Trophoblast cell (in vitro differentiated cells and primary cell): ENCODE data around the gene EMID1.

ENCODE experiments used
- DNase-seq, 2 donors: peaks; one replicate each; pipeline ENCODE4 v3.0.0-alpha.2; 2016
- H2AFZ ChIP-seq: 2 replicates; pipeline ENCODE4 v1.6.1; 2013; ENCODE audit warnings: low read length, moderate library complexity, mild to moderate bottlenecking; ENCODE audit not compliant: insufficient read depth, poor library complexity
- H2AK5ac ChIP-seq: 2 replicates; pipeline ENCODE4 v1.6.1; 2013; ENCODE audit warnings: mild to moderate bottlenecking, low read length
- H2BK120ac ChIP-seq: 2 replicates; pipeline ENCODE4 v1.6.1; 2013; ENCODE audit warnings: low read length, mild to moderate bottlenecking, moderate library complexity; ENCODE audit not compliant: insufficient read depth, poor library complexity
- H2BK12ac ChIP-seq: 2 replicates; pipeline ENCODE4 v1.6.1; 2013; ENCODE audit warnings: mild to moderate bottlenecking, low read length, moderate library complexity
- H2BK5ac ChIP-seq: 2 replicates; pipeline ENCODE4 v1.6.1; 2013; ENCODE audit warnings: low read length, low read depth, moderate library complexity, mild to moderate bottlenecking; ENCODE audit not compliant: poor library complexity
- H3K14ac ChIP-seq: 2 replicates; pipeline ENCODE4 v1.6.1; 2013; ENCODE audit warnings: mild to moderate bottlenecking, low read length
- H3K18ac ChIP-seq: 2 replicates; pipeline ENCODE4 v1.6.1; 2013; ENCODE audit warnings: mild to moderate bottlenecking, low read length
- H3K23ac ChIP-seq: 2 replicates; pipeline ENCODE4 v1.6.1; 2013; ENCODE audit warnings: low read length
- H3K27ac ChIP-seq: 2 replicates; pipeline ENCODE4 v1.5.1; 2013; ENCODE audit warnings: low read depth, mild to moderate bottlenecking, inconsistent platforms, low read length, moderate library complexity
- H3K27me3 ChIP-seq: 2 replicates; pipeline ENCODE4 v1.6.1; 2013; ENCODE audit warnings: inconsistent platforms, mild to moderate bottlenecking, low read length, moderate library complexity; ENCODE audit not compliant: insufficient read depth
- H3K36me3 ChIP-seq, 2 experiments: 1 replicate in 1 of 2; 2 replicates in 1 of 2; pipeline ENCODE4 v1.6.1; 2013; ENCODE audit warnings: low read length in 2 of 2, mild to moderate bottlenecking in 2 of 2, moderate library complexity in 1 of 2; ENCODE audit not compliant: insufficient read depth in 2 of 2, control insufficient read depth in 1 of 2
- H3K4ac ChIP-seq: 2 replicates; pipeline ENCODE4 v1.6.1; 2013; ENCODE audit warnings: low read depth, mild to moderate bottlenecking, low read length, moderate library complexity
- H3K4me1 ChIP-seq, 2 experiments: 1 replicate in 1 of 2; 2 replicates in 1 of 2; pipeline ENCODE4 v1.6.1; 2013; ENCODE audit warnings: low read length in 2 of 2, mild to moderate bottlenecking in 2 of 2, moderate library complexity in 1 of 2; ENCODE audit not compliant: insufficient read depth in 2 of 2, control insufficient read depth in 1 of 2
- H3K4me2 ChIP-seq: 2 replicates; pipeline ENCODE4 v1.6.1; 2013; ENCODE audit warnings: inconsistent platforms, mild to moderate bottlenecking, low read length, moderate library complexity
- H3K4me3 ChIP-seq: 2 replicates; pipeline ENCODE4 v1.5.1; 2013; ENCODE audit warnings: mild to moderate bottlenecking, low read depth, low read length, inconsistent platforms
- H3K79me1 ChIP-seq: one replicate; pipeline ENCODE4 v1.6.1; 2013; ENCODE audit warnings: low read length
- H3K79me2 ChIP-seq: 2 replicates; pipeline ENCODE4 v1.6.1; 2013; ENCODE audit warnings: low read length, mild to moderate bottlenecking; ENCODE audit not compliant: control insufficient read depth, insufficient read depth, poor library complexity
- H3K9ac ChIP-seq: 2 replicates; pipeline ENCODE4 v1.6.1; 2013; ENCODE audit warnings: mild to moderate bottlenecking, low read length
- H3K9me3 ChIP-seq: 2 replicates; pipeline ENCODE4 v1.6.1; 2013; ENCODE audit warnings: low read depth, mild to moderate bottlenecking, control low read depth, inconsistent platforms, low read length; ENCODE audit not compliant: insufficient read depth
- H4K12ac ChIP-seq: 2 replicates; pipeline ENCODE4 v1.6.1; 2013; ENCODE audit warnings: low read depth, mild to moderate bottlenecking, low read length, moderate library complexity
- H4K8ac ChIP-seq: 2 replicates; pipeline ENCODE4 v1.6.1; 2013; ENCODE audit warnings: low read depth, mild to moderate bottlenecking, low read length, moderate library complexity
- H4K91ac ChIP-seq: one replicate; pipeline ENCODE4 v1.6.1; 2013; ENCODE audit warnings: low read depth, mild to moderate bottlenecking, low read length, moderate library complexity
- WGBS: extraction: QIAGEN DNeasy Blood & Tissue Kit; methylation state at CpG from one replicate; pipeline ENCODE4 v1.1.7; 2013; ENCODE audit warnings: missing lambda C conversion rate; ENCODE audit not compliant: insufficient read length, insufficient coverage; ENCODE audit errors: extremely low coverage; 5-methylcytosine and 5-hydroxymethylcytosine counted together

Gene EMID1

DNA sequence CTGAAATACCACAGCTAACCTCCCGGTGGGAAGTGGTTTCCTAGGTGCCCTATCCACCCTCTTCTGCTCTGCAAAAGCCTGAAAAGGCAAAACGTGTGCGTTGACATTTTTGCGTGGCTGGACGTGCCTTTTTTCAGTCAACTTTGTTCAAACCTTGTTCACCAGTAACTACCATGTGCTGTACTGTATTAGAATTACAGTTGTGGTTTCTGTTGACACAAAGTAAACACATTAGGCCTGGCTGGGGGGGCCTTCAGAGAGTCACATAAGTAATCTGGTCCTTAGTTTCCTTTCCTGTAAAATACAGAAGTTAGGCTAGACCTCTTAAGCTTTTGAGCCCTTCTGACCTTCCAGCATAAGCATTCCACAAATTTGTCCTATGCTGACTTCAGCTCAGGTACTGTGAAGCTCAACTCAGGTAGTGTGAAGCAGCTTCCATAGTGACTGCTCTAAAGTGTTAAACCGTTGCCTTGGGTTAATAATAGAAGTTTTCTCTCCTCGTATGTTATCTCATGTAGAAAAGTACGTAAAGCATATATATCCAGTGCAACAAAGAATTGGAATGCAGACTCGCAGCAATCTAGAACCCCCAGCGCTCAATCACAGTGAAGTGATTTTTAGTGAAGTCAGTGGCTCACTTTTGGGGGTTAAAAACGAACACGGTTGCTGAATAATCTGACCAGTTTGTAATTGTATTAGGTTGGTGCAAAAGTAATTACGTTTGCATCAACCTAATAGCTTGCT, 64.2 kb downstream of the EMID1 start:
- no peak overlapping the region for H2AFZ ChIP-seq
- H2BK12ac ChIP-seq: no peak overlapping the region
- H3K14ac ChIP-seq: no peak overlapping the region
- peak overlapping the region; percentile 90 for H3K4me3 ChIP-seq
- no peak overlapping the region for H4K91ac ChIP-seq
- peak overlapping the region; percentile 97 for H3K4me2 ChIP-seq
- peaks cover 37% of the 10 kb centered on the region for H3K79me2 ChIP-seq
- no peak overlapping the region for H4K12ac ChIP-seq
- peak overlapping the region; percentile 94 for H3K9ac ChIP-seq
- peaks cover 9 to 15% of the 10 kb centered on the region in 2 experiments for H3K4me1 ChIP-seq
- peak in 1 of 2 donors; percentile 24 for DNase-seq
- no peak overlapping the region for H4K8ac ChIP-seq
- H2BK120ac ChIP-seq: no peak overlapping the region
- no peak overlapping the region for H3K27ac ChIP-seq
- no peak overlapping the region for H3K23ac ChIP-seq
- peaks cover 13 to 19% of the 10 kb centered on the region in 2 experiments for H3K36me3 ChIP-seq
- no peak overlapping the region for H2BK5ac ChIP-seq
- WGBS: no CpG with 5 or more reads among the region's 13 CpGs
- no peak overlapping the region for H2AK5ac ChIP-seq
- no peaks in the 10 kb centered on the region for H3K9me3 ChIP-seq
- peak overlapping the region; percentile 100 for H3K4ac ChIP-seq
- H3K27me3 ChIP-seq: no peaks in the 10 kb centered on the region
- H3K18ac ChIP-seq: no peak overlapping the region
- H3K79me1 ChIP-seq: peaks cover 22% of the 10 kb centered on the region

GRCh38 chr22:29270475-29271271, 65.0 kb downstream of the EMID1 start:
- H4K12ac ChIP-seq: no peak overlapping the region
- H3K9me3 ChIP-seq: no peaks in the 10 kb centered on the region
- H3K14ac ChIP-seq: no peak overlapping the region
- DNase-seq: peak in 1 of 2 donors; percentile 29
- no peak overlapping the region for H2BK5ac ChIP-seq
- no peaks in the 10 kb centered on the region for H3K27me3 ChIP-seq
- no peak overlapping the region for H2AFZ ChIP-seq
- H2AK5ac ChIP-seq: no peak overlapping the region
- H2BK12ac ChIP-seq: no peak overlapping the region
- H3K36me3 ChIP-seq: peaks cover 6 to 16% of the 10 kb centered on the region in 2 experiments
- H3K4me2 ChIP-seq: peak overlapping the region; percentile 97
- peaks cover 9 to 15% of the 10 kb centered on the region in 2 experiments for H3K4me1 ChIP-seq
- WGBS: no CpG with 5 or more reads among the region's 9 CpGs
- H3K79me1 ChIP-seq: peaks cover 22% of the 10 kb centered on the region
- H3K23ac ChIP-seq: no peak overlapping the region
- H3K4ac ChIP-seq: peak overlapping the region; percentile 100
- no peak overlapping the region for H4K8ac ChIP-seq
- no peak overlapping the region for H4K91ac ChIP-seq
- no peak overlapping the region for H3K27ac ChIP-seq
- no peak overlapping the region for H3K9ac ChIP-seq
- no peak overlapping the region for H2BK120ac ChIP-seq
- H3K4me3 ChIP-seq: no peak overlapping the region
- H3K18ac ChIP-seq: no peak overlapping the region
- peaks cover 37% of the 10 kb centered on the region for H3K79me2 ChIP-seq

DNA sequence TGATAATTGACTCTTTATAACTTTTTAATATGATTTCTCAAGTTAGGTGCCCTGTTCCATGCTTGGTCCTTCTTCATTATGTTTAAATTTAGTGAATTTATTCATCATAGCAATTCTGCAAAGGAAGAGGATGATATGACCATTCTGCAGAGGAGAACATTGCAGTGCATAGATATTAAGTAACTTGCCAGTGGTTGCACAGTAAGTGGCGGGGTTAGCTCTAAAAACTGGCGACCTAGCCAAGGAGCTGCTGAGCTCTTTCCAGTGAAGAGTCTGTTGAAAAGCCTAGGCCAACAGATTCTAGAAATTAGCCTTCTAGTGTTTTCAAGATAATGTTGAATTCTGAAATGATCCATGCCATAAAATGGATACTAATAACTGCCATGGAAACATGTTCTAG, 66.9 kb downstream of the EMID1 start:
- Histone ChIP-seq H3K4ac (peak overlapping the region; percentile 96), H3K4me3 (no peak overlapping the region), H4K8ac (no peak overlapping the region), H3K79me2 (peaks cover 29% of the 10 kb centered on the region), H2AFZ (no peak overlapping the region), H2BK120ac (no peak overlapping the region), H3K4me1 (peaks cover 0 to 6% of the 10 kb centered on the region in 2 experiments), H3K9me3 (no peaks in the 10 kb centered on the region), H3K18ac (no peak overlapping the region), H2AK5ac (no peak overlapping the region), H4K12ac (no peak overlapping the region), H4K91ac (no peak overlapping the region), H3K36me3 (peaks cover 10 to 22% of the 10 kb centered on the region in 2 experiments), H3K27me3 (no peaks in the 10 kb centered on the region), H3K23ac (no peak overlapping the region), H3K4me2 (no peak overlapping the region), H3K9ac (no peak overlapping the region), H3K79me1 (peaks cover 14% of the 10 kb centered on the region), H2BK5ac (no peak overlapping the region), H3K14ac (no peak overlapping the region), H2BK12ac (no peak overlapping the region), H3K27ac (no peak overlapping the region)
- no peak for DNase-seq
- WGBS: no CpG with 5 or more reads among the region's 2 CpGs

GRCh38 chr22:29275167-29275566, 69.5 kb downstream of the EMID1 start:
- Histone ChIP-seq H3K27me3 (no peaks in the 10 kb centered on the region), H3K9me3 (no peaks in the 10 kb centered on the region), H2AK5ac (no peak overlapping the region), H2BK5ac (no peak overlapping the region), H2BK12ac (no peak overlapping the region), H3K4ac (no peak overlapping the region), H3K9ac (no peak overlapping the region), H4K12ac (no peak overlapping the region), H3K4me1 (peaks cover 0 to 3% of the 10 kb centered on the region in 2 experiments), H2AFZ (no peak overlapping the region), H3K79me1 (no peaks in the 10 kb centered on the region), H3K79me2 (peaks cover 8% of the 10 kb centered on the region), H3K4me3 (no peak overlapping the region), H3K23ac (no peak overlapping the region), H2BK120ac (no peak overlapping the region), H3K27ac (no peak overlapping the region), H4K91ac (no peak overlapping the region), H3K14ac (no peak overlapping the region), H3K36me3 (peaks cover 22 to 42% of the 10 kb centered on the region in 2 experiments), H3K18ac (no peak overlapping the region), H4K8ac (no peak overlapping the region), H3K4me2 (no peak overlapping the region)
- no CpG with 5 or more reads among the region's 3 CpGs for WGBS
- DNase-seq: no peak
